ENCODE measurements around the gene NRIP2.

The NRIP2 gene

GRCh38 chr12:2820432-2820831 lies 14.4 kb downstream of the NRIP2 start:
- no peak overlapping the region for H3K4me3 ChIP-seq (ENCODE audit: low read length)
- peaks cover 2% of the 10 kb centered on the region for H3K36me3 ChIP-seq (ENCODE audit: control insufficient read depth, insufficient read depth, low read length)
- no peaks in the 10 kb centered on the region for H3K9me3 ChIP-seq (ENCODE audit: control insufficient read depth, low read length)
- no peak overlapping the region for H3K9ac ChIP-seq (ENCODE audit: low read length)
- H3K27me3 ChIP-seq (ENCODE audit: control insufficient read depth, insufficient read depth, low read length), result no peaks in the 10 kb centered on the region
- H3K4me1 ChIP-seq (ENCODE audit: control insufficient read depth, insufficient read depth, low read length), result no peaks in the 10 kb centered on the region

GRCh38 chr12:2819810-2820209 lies 15.0 kb downstream of the NRIP2 start:
- H3K4me1 ChIP-seq (ENCODE audit: control insufficient read depth, insufficient read depth, low read length), result no peaks in the 10 kb centered on the region
- no peak overlapping the region for H3K4me3 ChIP-seq (ENCODE audit: low read length)
- no peaks in the 10 kb centered on the region for H3K36me3 ChIP-seq (ENCODE audit: control insufficient read depth, insufficient read depth, low read length)
- no peak overlapping the region for H3K9ac ChIP-seq (ENCODE audit: low read length)
- H3K27me3 ChIP-seq (ENCODE audit: control insufficient read depth, insufficient read depth, low read length), result no peaks in the 10 kb centered on the region
- no peaks in the 10 kb centered on the region for H3K9me3 ChIP-seq (ENCODE audit: control insufficient read depth, low read length)

GRCh38 chr12:2813214-2814185 lies 21.3 kb downstream of the NRIP2 start:
- Histone ChIP-seq H3K9me3 (ENCODE audit: control insufficient read depth, low read length) (no peaks in the 10 kb centered on the region), H3K4me3 (ENCODE audit: low read length) (peak overlapping the region; percentile 95), H3K36me3 (ENCODE audit: control insufficient read depth, insufficient read depth, low read length) (no peaks in the 10 kb centered on the region), H3K27me3 (ENCODE audit: control insufficient read depth, insufficient read depth, low read length) (no peaks in the 10 kb centered on the region), H3K4me1 (ENCODE audit: control insufficient read depth, insufficient read depth, low read length) (peaks cover 7% of the 10 kb centered on the region), H3K9ac (ENCODE audit: low read length) (peak overlapping the region; percentile 80)

- Histone ChIP-seq H3K9ac (ENCODE audit: low read length) (peak within 1 kb of the TSS; percentile 80), H3K4me3 (ENCODE audit: low read length) (peak within 1 kb of the TSS; percentile 95), H3K9me3 (ENCODE audit: control insufficient read depth, low read length) (no peaks in the 10 kb centered on the region), H3K27me3 (ENCODE audit: control insufficient read depth, insufficient read depth, low read length) (no peaks in the 10 kb centered on the region), H3K4me1 (ENCODE audit: control insufficient read depth, insufficient read depth, low read length) (peaks cover 7% of the 10 kb centered on the region), H3K36me3 (ENCODE audit: control insufficient read depth, insufficient read depth, low read length) (no peaks in the 10 kb centered on the region)
Measured at GRCh38 chr12:2812290-2813213, 22.3 kb downstream of the NRIP2 start, which contains the start of gene ITFG2. ITFG2 (plus strand) TSS chr12:2812668; CDS start chr12:2812761, 93 bp downstream.

- Histone ChIP-seq H3K27me3 (ENCODE audit: control insufficient read depth, insufficient read depth, low read length) (no peaks in the 10 kb centered on the region), H3K4me3 (ENCODE audit: low read length) (peak overlapping the region; percentile 95), H3K9me3 (ENCODE audit: control insufficient read depth, low read length) (no peaks in the 10 kb centered on the region), H3K4me1 (ENCODE audit: control insufficient read depth, insufficient read depth, low read length) (peaks cover 7% of the 10 kb centered on the region), H3K36me3 (ENCODE audit: control insufficient read depth, insufficient read depth, low read length) (no peaks in the 10 kb centered on the region), H3K9ac (ENCODE audit: low read length) (peak overlapping the region; percentile 80)
Measured at GRCh38 chr12:2811801-2812200, 23.0 kb downstream of the NRIP2 start.

GRCh38 chr12:2806700-2807099 lies 28.1 kb downstream of the NRIP2 start:
- H3K36me3 ChIP-seq (ENCODE audit: control insufficient read depth, insufficient read depth, low read length), result peaks cover 9% of the 10 kb centered on the region
- no peak overlapping the region for H3K9ac ChIP-seq (ENCODE audit: low read length)

GRCh38 chr12:2805143-2805520 lies 29.7 kb downstream of the NRIP2 start:
- Histone ChIP-seq H3K27me3 (ENCODE audit: control insufficient read depth, insufficient read depth, low read length) (no peaks in the 10 kb centered on the region), H3K4me1 (ENCODE audit: control insufficient read depth, insufficient read depth, low read length) (no peaks in the 10 kb centered on the region), H3K9ac (ENCODE audit: low read length) (no peak overlapping the region), H3K4me3 (ENCODE audit: low read length) (no peak overlapping the region), H3K9me3 (ENCODE audit: control insufficient read depth, low read length) (no peaks in the 10 kb centered on the region), H3K36me3 (ENCODE audit: control insufficient read depth, insufficient read depth, low read length) (peaks cover 14% of the 10 kb centered on the region)

More at GRCh38 chr12:2806700-2807099, 28.1 kb downstream of the NRIP2 start:
- Histone ChIP-seq H3K4me3 (ENCODE audit: low read length) (no peak overlapping the region), H3K9me3 (ENCODE audit: control insufficient read depth, low read length) (no peaks in the 10 kb centered on the region), H3K27me3 (ENCODE audit: control insufficient read depth, insufficient read depth, low read length) (no peaks in the 10 kb centered on the region), H3K4me1 (ENCODE audit: control insufficient read depth, insufficient read depth, low read length) (peaks cover 2% of the 10 kb centered on the region)

- Histone ChIP-seq H3K9me3 (ENCODE audit: control insufficient read depth, low read length) (no peaks in the 10 kb centered on the region), H3K4me1 (ENCODE audit: control insufficient read depth, insufficient read depth, low read length) (no peaks in the 10 kb centered on the region), H3K36me3 (ENCODE audit: control insufficient read depth, insufficient read depth, low read length) (peaks cover 16% of the 10 kb centered on the region), H3K9ac (ENCODE audit: low read length) (no peak overlapping the region), H3K4me3 (ENCODE audit: low read length) (no peak overlapping the region), H3K27me3 (ENCODE audit: control insufficient read depth, insufficient read depth, low read length) (no peaks in the 10 kb centered on the region)
Measured at GRCh38 chr12:2804393-2805142, 30.3 kb downstream of the NRIP2 start.

- Histone ChIP-seq H3K36me3 (ENCODE audit: control insufficient read depth, insufficient read depth, low read length) (peaks cover 23% of the 10 kb centered on the region), H3K9ac (ENCODE audit: low read length) (no peak overlapping the region), H3K9me3 (ENCODE audit: control insufficient read depth, low read length) (no peaks in the 10 kb centered on the region), H3K4me1 (ENCODE audit: control insufficient read depth, insufficient read depth, low read length) (no peaks in the 10 kb centered on the region), H3K4me3 (ENCODE audit: low read length) (no peak overlapping the region), H3K27me3 (ENCODE audit: control insufficient read depth, insufficient read depth, low read length) (no peaks in the 10 kb centered on the region)
Measured at GRCh38 chr12:2803635-2804392, 31.0 kb downstream of the NRIP2 start.

GRCh38 chr12:2801044-2801783 lies 33.6 kb downstream of the NRIP2 start:
- Histone ChIP-seq H3K4me3 (ENCODE audit: low read length) (no peak overlapping the region), H3K9me3 (ENCODE audit: control insufficient read depth, low read length) (no peaks in the 10 kb centered on the region), H3K4me1 (ENCODE audit: control insufficient read depth, insufficient read depth, low read length) (peaks cover 13% of the 10 kb centered on the region), H3K9ac (ENCODE audit: low read length) (no peak overlapping the region), H3K36me3 (ENCODE audit: control insufficient read depth, insufficient read depth, low read length) (peaks cover 25% of the 10 kb centered on the region), H3K27me3 (ENCODE audit: control insufficient read depth, insufficient read depth, low read length) (no peaks in the 10 kb centered on the region)
